GM12878 (cell line): ENCODE data around the gene ANXA3. TPM values are rescaled to one million over a fixed set of nuclear protein-coding genes. Genes with fewer than 3 reads are reported as not detected.

Experiments
- ATAC-seq: fragments of 200-7000 bp; cut with Tn5 transposase; 3 replicates; pipeline ENCODE4 v1.9.1; 2020; ENCODE audit warnings: mild to moderate bottlenecking, moderate library complexity
- BruUV-seq: library from RNA; stranded (reverse); fragments of 400-500 nt; replicated peaks from 2 replicates; lab custom pipeline; 2021; lab: Mats Ljungman, UMichigan
- CTCF ChIA-PET: fragments of 300-600 bp; sonication (Branson Sonifier 250); formaldehyde crosslinking; extraction: SDS; loops from one replicate; lab custom pipeline; 2021; ENCODE audit warnings: inconsistent platforms; lab: Yijun Ruan, JAX
- POLR2A ChIA-PET: fragments of 350-600 bp; formaldehyde crosslinking; extraction: SDS; loops from one replicate; lab custom pipeline; 2021; ENCODE audit warnings: inconsistent platforms; lab: Charles Lee
- RAD21 ChIA-PET: fragments of 300-600 bp; sonication (Branson Sonifier 250); formaldehyde crosslinking; loops from one replicate; lab custom pipeline; 2023; ENCODE audit warnings: antibody characterized with exemption; ENCODE audit not compliant: unreplicated experiment; lab: Charles Lee
- SMC1A ChIA-PET: fragments of 300-600 bp; sonication (Branson Sonifier 250); formaldehyde crosslinking; loops from one replicate; lab custom pipeline; 2023; ENCODE audit not compliant: unreplicated experiment, uncharacterized antibody; lab: Charles Lee
- DNase-seq: peaks from one replicate; pipeline ENCODE4 v3.0.0-alpha.2; 2011; ENCODE audit warnings: low read depth, low spot score
- FAIRE-seq: peaks from 3 replicates; lab custom pipeline; 2011; peaks lifted over from hg19 to GRCh38; lab: Jason Lieb, UNC
- H2AFZ ChIP-seq: 2 replicates; pipeline ENCODE4 v1.6.0; 2011; ENCODE audit warnings: low read depth, low read length, control low read depth; ENCODE audit not compliant: control insufficient read depth
- H3K27ac ChIP-seq: 2 replicates; pipeline ENCODE4 v1.5.1; 2011; ENCODE audit warnings: control low read depth; ENCODE audit not compliant: control insufficient read depth, insufficient read depth
- H3K27me3 ChIP-seq, 2 experiments: replicated peaks in 1 of 2; 2 replicates each; pipeline versions ENCODE4 v1.6.0 to v1.6.1; 2011; ENCODE audit warnings: low read length in 1 of 2; ENCODE audit not compliant: control insufficient read depth in 2 of 2, insufficient read depth in 2 of 2
- H3K36me3 ChIP-seq, 2 experiments: 2 replicates each; pipeline ENCODE4 v1.5.1; 2011; ENCODE audit warnings: low read length in 1 of 2; ENCODE audit not compliant: control insufficient read depth in 2 of 2, insufficient read depth in 2 of 2
- H3K4me1 ChIP-seq: 2 replicates; pipeline ENCODE4 v1.6.1; 2011; ENCODE audit warnings: mild to moderate bottlenecking, low read length, moderate library complexity, mixed read lengths; ENCODE audit not compliant: control insufficient read depth, insufficient read depth
- H3K4me2 ChIP-seq: 2 replicates; pipeline ENCODE4 v1.6.0; 2011; ENCODE audit warnings: control low read depth; ENCODE audit not compliant: control insufficient read depth, insufficient read depth
- H3K4me3 ChIP-seq: fragments of 200-600 bp; sonication (generic); 2 replicates; pipeline ENCODE4 v1.5.1; 2016
- H3K79me2 ChIP-seq: 2 replicates; pipeline ENCODE4 v1.6.0; 2011; ENCODE audit warnings: low read length; ENCODE audit not compliant: control insufficient read depth, insufficient read depth
- H3K9ac ChIP-seq: 2 replicates; pipeline ENCODE4 v1.8.0; 2011; ENCODE audit warnings: low read length, control low read depth, mixed read lengths; ENCODE audit not compliant: control insufficient read depth, insufficient read depth
- H3K9me3 ChIP-seq: replicated peaks from 3 replicates; pipeline ENCODE4 v1.5.1; 2011; ENCODE audit warnings: mild to moderate bottlenecking, low read length; ENCODE audit not compliant: control insufficient read depth, insufficient read depth
- H4K20me1 ChIP-seq: 2 replicates; pipeline ENCODE4 v1.6.0; 2011; ENCODE audit not compliant: control insufficient read depth, insufficient read depth
- E2F8 ChIP-seq: fragments of 450-650 bp; IDR thresholded peaks from 2 replicates; pipeline ENCODE4 v1.6.1; 2018; ENCODE audit warnings: mild to moderate bottlenecking, low read depth, moderate library complexity; ENCODE audit not compliant: partially characterized antibody
- ELK1 ChIP-seq: IDR thresholded peaks from 2 replicates; pipeline ENCODE4 v1.6.1; 2012; ENCODE audit warnings: low read depth, low read length, improper control_type of control experiment
- EP300 ChIP-seq, 2 experiments: fragments of 150-350 bp in 1 of 2; IDR thresholded peaks; 2 replicates each; pipeline ENCODE4 v1.6.1; 2011 to 2012; ENCODE audit warnings: low read depth in 2 of 2, low read length in 2 of 2, borderline replicate concordance in 1 of 2, improper control_type of control experiment in 1 of 2, inconsistent platforms in 1 of 2; ENCODE audit not compliant: control insufficient read depth in 1 of 2
- EZH2 ChIP-seq: IDR thresholded peaks from 2 replicates; pipeline ENCODE4 v1.6.1; 2012; ENCODE audit warnings: low read depth, mild to moderate bottlenecking, control low read depth, inconsistent platforms, low read length, borderline replicate concordance; ENCODE audit not compliant: control insufficient read depth
- HDGF ChIP-seq: fragments of 450-650 bp; IDR thresholded peaks from 2 replicates; pipeline ENCODE4 v1.6.1; 2016; ENCODE audit warnings: antibody characterized with exemption
- IRF4 ChIP-seq: IDR thresholded peaks from 2 replicates; pipeline ENCODE4 v1.6.1; 2011; ENCODE audit warnings: low read depth, low read length
- KDM1A ChIP-seq: fragments of 200-600 bp; sonication (generic); IDR thresholded peaks from 2 replicates; pipeline ENCODE4 v1.6.1; 2016; ENCODE audit warnings: borderline replicate concordance
- NBN ChIP-seq: fragments of 450-650 bp; IDR thresholded peaks from 2 replicates; pipeline ENCODE4 v1.6.1; 2016
- NFIC ChIP-seq: IDR thresholded peaks from 2 replicates; pipeline ENCODE4 v1.6.1; 2012; ENCODE audit warnings: low read depth, mild to moderate bottlenecking, inconsistent platforms, low read length, moderate library complexity
- POU2F2 ChIP-seq: IDR thresholded peaks from 3 replicates; pipeline ENCODE4 v1.6.1; 2011; ENCODE audit warnings: low read depth, mild to moderate bottlenecking, low read length, borderline replicate concordance
- RAD51 ChIP-seq: fragments of 450-650 bp; IDR thresholded peaks from 2 replicates; pipeline ENCODE4 v1.6.1; 2016; ENCODE audit warnings: moderate library complexity, mild to moderate bottlenecking, inconsistent platforms
- SKIL ChIP-seq: fragments of 450-650 bp; IDR thresholded peaks from 2 replicates; pipeline ENCODE4 v1.6.1; 2017; ENCODE audit warnings: mild to moderate bottlenecking, low read depth, inconsistent platforms; ENCODE audit not compliant: poor library complexity, severe bottlenecking
- SMAD1 ChIP-seq: fragments of 450-650 bp; IDR thresholded peaks from 2 replicates; pipeline ENCODE4 v1.6.1; 2018; ENCODE audit warnings: mild to moderate bottlenecking, low read depth; ENCODE audit not compliant: partially characterized antibody
- SMAD5 ChIP-seq: IDR thresholded peaks from 2 replicates; pipeline ENCODE4 v1.6.1; 2016; ENCODE audit warnings: antibody characterized with exemption, low read depth
- TBL1XR1 ChIP-seq: IDR thresholded peaks from 2 replicates; pipeline ENCODE4 v1.6.1; 2012; ENCODE audit warnings: low read depth, low read length, improper control_type of control experiment
- WRNIP1 ChIP-seq: IDR thresholded peaks from 2 replicates; pipeline ENCODE4 v1.6.1; 2011; ENCODE audit warnings: low read depth, low read length, improper control_type of control experiment, borderline replicate concordance
- in situ Hi-C: fragments of 300-500 bp; cut with MboI; formaldehyde crosslinking; loops from 9 replicates; pipeline ENCODE4 v1.14.3; 2018; ENCODE audit warnings: mixed read lengths
- intact Hi-C: fragments of 100-400 bp; cut with micrococcal nuclease; formaldehyde crosslinking; loops from one replicate; pipeline ENCODE4 v1.14.2; 2022; ENCODE audit not compliant: unreplicated experiment
- polyA plus RNA-seq, 11 experiments: library from polyadenylated mRNA; depleted of rRNA in 4 of 11; unstranded in 6 of 11; stranded (reverse) in 5 of 11; fragments of >200 nt; fragmentation: Nextera tagmentation in 4 of 11; fragmentation: Illumina TruSeq in 1 of 11; extraction: Ambion mirVana in 4 of 11; extraction: Trizol in 1 of 11; gene quantifications; 1 replicate in 1 of 11; 2 replicates in 10 of 11; pipeline versions ENCODE4 v1.2.1 to v1.2.3, GENCODE V29; 2011 to 2016; ENCODE audit warnings: inconsistent platforms in 2 of 11, missing spikeins in 2 of 11, low read depth in 1 of 11
- total RNA-seq, 4 experiments: library from RNA; depleted of rRNA in 3 of 4; stranded (reverse); fragments of >200 nt in 3 of 4; fragmentation: Illumina TruSeq in 1 of 4; extraction: Trizol in 1 of 4; gene quantifications; 2 replicates each; pipeline versions ENCODE4 v1.2.1 to v1.2.3, GENCODE V29; 2013 to 2021

ANXA3 gene
- total and polyA plus RNA-seq, 10 of the 15 experiments (the other 5 are each of a cell fraction or from before 2014, with no cell fraction given): 0.28 to 14.7 (median 0.91) TPM

GRCh38 chr4:78644063-78644691 lies 92.6 kb downstream of the ANXA3 start:
- Histone ChIP-seq H3K27ac (no peak overlapping the region), H3K4me1 (peaks cover 36% of the 10 kb centered on the region), H2AFZ (no peak overlapping the region), H3K36me3 (no peaks in the 10 kb centered on the region), H3K4me3 (no peak overlapping the region), H3K9ac (no peak overlapping the region), H3K4me2 (no peak overlapping the region), H3K27me3 (no peaks in the 10 kb centered on the region), H4K20me1 (no peaks in the 10 kb centered on the region), H3K9me3 (no peaks in the 10 kb centered on the region), H3K79me2 (no peaks in the 10 kb centered on the region)
- CTCF ChIA-PET: interaction anchor here (0.6 to 8.3 kb wide), 27 partner anchors 9 to 684 kb away, joined by 3 to 101 read pairs (median 7); partner anchors contain the start of gene BMP2K
- no TSS peak for BruUV-seq
- in situ Hi-C loops (no loop called here), intact Hi-C loops (loop anchor here (2.0 to 5.0 kb wide), 2 partner anchors 107 to 133 kb away; partner anchors contain the start of gene BMP2K)
- FAIRE-seq (no peak), DNase-seq (no peak), ATAC-seq (no peak)
- POLR2A ChIA-PET: interaction anchor here (0.8 to 2.5 kb wide), 5 partner anchors 17 to 220 kb away, joined by 3 to 7 read pairs (median 5); no protein-coding TSS in a partner anchor
- RAD21 ChIA-PET: interaction anchor here (0.6 to 8.4 kb wide), 27 partner anchors 10 to 584 kb away, joined by 3 to 79 read pairs (median 5); no protein-coding TSS in a partner anchor
- SMC1A ChIA-PET: interaction anchor here (0.8 to 7.7 kb wide), 30 partner anchors 10 to 586 kb away, joined by 3 to 99 read pairs (median 4); no protein-coding TSS in a partner anchor
- TF ChIP-seq RAD51 (no peak), NBN (no peak), E2F8 (no peak), EZH2 (no peak), SMAD1 (no peak), HDGF (no peak), IRF4 (no peak), EP300 (IDR thresholded peaks at IDR 0.05; ENCODE audit: borderline replicate concordance in 1 of 2, control insufficient read depth in 1 of 2, low read depth in 2 of 2, low read length in 2 of 2) (no peak), WRNIP1 (no peak), POU2F2 (no peak), ELK1 (no peak), SMAD5 (no peak), KDM1A (no peak), SKIL (no peak), TBL1XR1 (no peak), NFIC (no peak)
